ENCODE measurements around the gene MFRP.
A peak's percentile ranks its signal among the peaks of the same experiment; 100 is the strongest.

MFRP gene

GRCh38 chr11:119373059-119373920 is 26.8 kb upstream of the MFRP start:
- DNase-seq (ENCODE audit: low read depth) = no peak

- no peak for DNase-seq (ENCODE audit: low read depth)
These were observed 26.0 kb upstream of the MFRP start for GRCh38 chr11:119372260-119373058.

- peak; percentile 57 for DNase-seq (ENCODE audit: low read depth)
These were observed 25.3 kb upstream of the MFRP start for GRCh38 chr11:119371778-119372182.

GRCh38 chr11:119371067-119371601 is 24.6 kb upstream of the MFRP start:
- DNase-seq (ENCODE audit: low read depth) = no peak

GRCh38 chr11:119370486-119371046 is 24.1 kb upstream of the MFRP start:
- peak; percentile 48 for DNase-seq (ENCODE audit: low read depth)

GRCh38 chr11:119369132-119369925 is 22.8 kb upstream of the MFRP start:
- DNase-seq (ENCODE audit: low read depth) = no peak

GRCh38 chr11:119368121-119369034 is 21.9 kb upstream of the MFRP start:
- DNase-seq (ENCODE audit: low read depth) = peak; percentile 81

GRCh38 chr11:119367661-119368120 is 21.2 kb upstream of the MFRP start:
- DNase-seq (ENCODE audit: low read depth) = peak; percentile 99

- peak; percentile 78 for DNase-seq (ENCODE audit: low read depth)
These were observed 20.4 kb upstream of the MFRP start for GRCh38 chr11:119366690-119367620.

GRCh38 chr11:119365071-119365591 is 18.6 kb upstream of the MFRP start:
- peak; percentile 51 for DNase-seq (ENCODE audit: low read depth)

- peak; percentile 37 for DNase-seq (ENCODE audit: low read depth)
These were observed 17.5 kb upstream of the MFRP start for GRCh38 chr11:119363851-119364590.

- DNase-seq (ENCODE audit: low read depth) = no peak
These were observed 16.8 kb upstream of the MFRP start for GRCh38 chr11:119363081-119363850.

GRCh38 chr11:119362741-119363080 is 16.2 kb upstream of the MFRP start:
- DNase-seq (ENCODE audit: low read depth) = no peak

- DNase-seq (ENCODE audit: low read depth) = no peak
These were observed 15.6 kb upstream of the MFRP start for GRCh38 chr11:119361941-119362725.

- peak; percentile 97 for DNase-seq (ENCODE audit: low read depth)
These were observed 14.7 kb upstream of the MFRP start for GRCh38 chr11:119361056-119361787.
